ENCODE measurements around the gene ATP13A3.

The ATP13A3 gene

GRCh38 chr3:194390835-194391234 lies 96.0 kb downstream of the ATP13A3 start:
- DNase-seq = no peak

DNA sequence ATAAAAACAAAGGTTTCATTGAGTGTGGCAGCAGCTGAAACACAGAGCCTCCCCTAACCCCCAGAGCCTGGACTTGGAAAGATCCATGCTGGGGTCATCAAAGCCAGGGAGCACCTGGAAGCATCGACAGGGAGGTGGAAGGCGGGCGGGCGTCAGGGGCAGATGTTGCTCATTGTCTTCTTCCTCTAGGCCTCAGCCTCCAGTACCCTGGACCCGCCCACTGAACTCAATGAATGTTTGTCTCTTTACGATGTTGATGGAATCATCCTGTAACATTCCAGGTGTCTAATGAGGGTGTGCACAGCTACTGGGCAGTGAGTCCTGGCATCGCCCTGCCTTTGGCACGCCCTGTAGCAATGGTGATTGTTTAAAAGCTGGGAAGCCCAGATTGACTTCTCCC lies 97.5 kb downstream of the ATP13A3 start:
- DNase-seq = no peak

DNA sequence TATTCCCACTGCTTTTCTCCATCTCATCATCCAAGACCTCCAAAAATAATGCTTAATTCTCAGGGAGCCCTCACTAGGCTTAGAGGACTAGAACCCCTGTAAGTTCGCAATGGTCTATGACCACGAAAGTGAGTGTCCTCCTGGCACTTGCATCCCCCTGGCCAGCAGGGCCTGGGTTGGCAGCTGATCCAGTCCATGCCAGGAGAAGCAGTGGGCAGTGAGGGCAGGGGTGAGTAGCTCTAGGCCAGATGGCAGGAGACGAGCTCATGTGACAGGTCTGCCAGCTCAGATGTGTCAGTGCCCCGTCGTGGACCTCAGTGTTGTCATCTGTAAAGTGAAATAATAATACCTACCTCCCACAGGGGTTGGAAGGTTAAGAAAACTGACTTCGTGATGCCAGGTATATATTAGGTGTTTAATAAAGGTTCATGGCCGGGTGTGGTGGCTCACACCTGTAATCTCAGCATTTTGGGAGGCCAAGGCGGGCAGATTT lies 98.8 kb downstream of the ATP13A3 start:
- no peak for DNase-seq

DNA sequence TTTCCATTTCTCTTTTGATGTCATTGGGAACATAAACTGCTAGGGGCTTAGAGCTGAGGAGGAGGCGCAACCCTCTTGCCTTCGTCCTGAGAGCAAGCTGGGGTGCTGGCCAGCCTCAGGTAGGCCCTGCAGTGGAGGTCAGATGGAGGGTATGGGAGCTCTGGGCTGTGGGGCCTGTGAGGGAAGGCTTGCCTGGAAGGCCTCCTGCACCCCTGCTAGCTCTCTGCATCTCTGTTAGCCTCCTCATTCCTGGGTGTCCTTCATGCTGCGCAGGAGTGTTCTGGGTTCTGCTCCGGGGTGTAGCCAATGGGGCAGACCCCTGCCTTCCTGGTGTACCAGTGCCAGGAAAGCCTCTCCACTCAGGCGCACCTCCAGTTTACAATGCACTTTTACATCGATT lies 99.5 kb downstream of the ATP13A3 start:
- DNase-seq = no peak

- peak; percentile 50 to 78 for DNase-seq
Observed at GRCh38 chr3:194386648-194387047, 100.2 kb downstream of the ATP13A3 start.

DNA sequence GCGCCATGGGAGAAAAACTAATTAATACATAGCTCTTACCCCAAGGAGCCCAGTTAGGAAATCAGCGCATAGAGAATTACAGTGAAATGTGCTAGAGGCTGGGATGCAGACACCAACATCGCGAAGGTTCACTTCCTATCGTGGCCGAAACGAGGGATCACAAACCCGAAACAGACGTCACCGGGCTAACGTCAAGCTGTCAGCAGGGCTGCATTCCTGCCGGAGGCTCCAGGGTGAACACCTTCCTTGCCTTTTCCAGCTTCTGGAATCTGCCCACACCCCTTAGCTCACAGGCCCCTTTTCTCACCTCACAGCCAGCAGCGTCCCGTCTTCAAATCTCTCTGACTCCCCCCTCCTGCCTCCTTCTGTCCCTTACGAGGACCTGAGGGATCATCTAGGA lies 100.7 kb downstream of the ATP13A3 start:
- no peak for DNase-seq

- no peak for DNase-seq
Observed at GRCh38 chr3:194384569-194385001, 102.2 kb downstream of the ATP13A3 start.

DNA sequence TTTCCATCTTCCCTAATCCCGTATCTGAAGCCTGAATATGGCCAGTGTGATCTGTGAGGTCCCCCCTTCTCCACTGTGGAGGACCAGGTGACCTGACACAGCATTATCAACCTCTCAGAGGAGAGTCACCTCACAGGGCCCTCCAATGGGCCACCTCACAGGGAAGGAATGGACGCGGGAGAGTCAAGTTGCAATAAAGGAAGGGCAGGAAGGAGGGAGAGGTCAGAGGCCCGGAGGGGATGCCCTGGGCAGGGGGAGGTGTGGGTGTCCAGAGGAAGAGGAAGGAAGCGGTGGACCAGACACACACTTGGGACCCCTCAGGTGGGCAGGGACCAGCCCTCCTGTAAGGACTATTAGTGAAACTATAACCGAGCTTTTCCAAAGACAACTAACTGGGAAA lies 102.6 kb downstream of the ATP13A3 start:
- DNase-seq = no peak

DNA sequence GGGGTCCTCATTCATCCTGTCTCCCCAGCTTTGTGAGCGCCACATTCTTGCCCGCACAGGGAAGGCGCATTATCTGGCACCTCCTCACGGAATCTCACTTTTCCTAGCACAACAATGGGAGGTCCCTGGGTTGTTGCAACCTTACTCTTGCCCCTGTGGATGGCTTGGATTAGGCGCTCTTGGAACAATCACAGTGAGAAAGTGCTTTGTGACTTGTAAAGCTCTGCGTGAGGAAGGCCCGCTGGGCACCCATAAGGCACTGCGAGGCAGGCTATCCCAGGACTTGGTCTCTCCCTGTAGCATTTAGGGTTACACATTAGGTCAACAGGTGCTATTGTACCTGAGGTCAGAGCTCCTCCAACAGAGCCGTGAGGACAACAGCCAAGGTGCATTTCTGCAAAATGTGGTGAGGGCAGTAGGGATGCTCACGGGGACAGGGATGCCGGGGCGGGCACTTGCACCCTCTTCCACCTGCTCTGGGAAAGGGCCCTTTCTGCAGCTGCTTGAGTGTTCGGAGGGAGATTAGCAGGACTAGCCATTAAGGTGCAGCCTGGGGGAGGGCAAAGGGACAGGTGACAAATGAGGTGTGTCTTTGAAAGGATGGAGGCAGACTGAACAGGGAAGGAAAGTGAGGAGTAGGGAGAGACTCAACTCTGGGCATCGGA lies 103.4 kb downstream of the ATP13A3 start:
- DNase-seq = no peak

- no peak for DNase-seq
Observed at GRCh38 chr3:194382892-194383223, 103.9 kb downstream of the ATP13A3 start.

- DNase-seq = no peak
Observed at GRCh38 chr3:194382196-194382891, 104.5 kb downstream of the ATP13A3 start.

DNA sequence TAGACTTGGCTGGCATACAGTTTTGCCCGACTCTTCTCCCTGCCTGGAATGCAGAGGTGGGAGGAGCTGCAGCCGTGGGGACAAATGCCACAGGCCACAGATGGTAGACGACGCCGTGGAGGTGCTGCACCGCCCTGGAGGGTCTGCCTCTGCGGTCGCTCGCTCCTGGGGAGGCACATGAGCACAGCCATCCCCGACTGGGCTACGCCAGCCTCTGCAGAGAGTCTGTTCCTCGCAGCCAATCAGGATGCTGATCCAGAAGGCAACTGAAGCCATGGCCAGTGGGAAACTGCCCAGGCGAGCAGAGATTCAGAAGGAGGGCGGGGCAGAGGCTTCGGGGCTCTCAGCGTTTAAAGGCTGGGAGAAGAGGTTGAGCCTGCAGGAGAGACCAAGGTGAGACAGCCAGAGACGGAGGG lies 105.3 kb downstream of the ATP13A3 start:
- no peak for DNase-seq

DNA sequence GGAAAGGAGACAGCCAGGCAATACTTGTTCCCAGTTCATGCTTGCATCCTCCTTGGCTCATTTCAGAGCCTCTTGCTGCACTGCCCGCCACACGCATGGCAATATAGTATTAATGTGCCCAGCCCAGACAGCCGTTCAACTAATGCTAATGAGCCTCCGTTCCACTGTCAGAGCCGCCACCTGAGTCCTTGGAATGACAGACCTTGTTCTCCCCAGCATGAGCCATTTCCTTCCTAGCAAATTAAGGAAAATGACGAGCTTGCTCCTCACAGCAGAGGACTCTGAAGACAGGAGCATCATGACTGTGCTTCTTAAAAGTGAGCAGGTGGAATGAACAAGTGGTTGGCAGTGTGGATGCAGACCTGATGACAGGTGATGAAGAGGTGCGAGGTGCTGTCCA lies 106.5 kb downstream of the ATP13A3 start:
- DNase-seq = peak in 1 of 2 experiments; percentile 32

DNA sequence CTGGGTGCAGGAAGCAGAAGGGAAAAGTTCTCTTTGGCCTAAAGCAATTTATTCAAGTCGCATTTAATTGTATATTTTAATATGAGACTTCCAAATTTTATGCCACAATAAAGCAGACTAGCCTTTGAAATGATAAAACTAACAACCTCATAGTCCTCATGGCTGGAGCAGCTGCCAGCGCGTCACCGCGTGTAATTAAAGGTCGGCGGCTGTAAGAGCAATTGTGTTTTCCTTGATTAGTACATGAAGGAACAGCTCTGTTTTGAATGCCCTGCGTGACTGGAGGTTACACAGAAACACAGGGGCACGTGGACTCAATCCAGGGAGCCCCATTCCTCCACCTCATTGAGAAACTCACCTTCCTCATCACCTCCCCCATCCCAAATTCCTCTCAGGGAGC lies 107.2 kb downstream of the ATP13A3 start:
- DNase-seq = peak; percentile 43 to 79

DNA sequence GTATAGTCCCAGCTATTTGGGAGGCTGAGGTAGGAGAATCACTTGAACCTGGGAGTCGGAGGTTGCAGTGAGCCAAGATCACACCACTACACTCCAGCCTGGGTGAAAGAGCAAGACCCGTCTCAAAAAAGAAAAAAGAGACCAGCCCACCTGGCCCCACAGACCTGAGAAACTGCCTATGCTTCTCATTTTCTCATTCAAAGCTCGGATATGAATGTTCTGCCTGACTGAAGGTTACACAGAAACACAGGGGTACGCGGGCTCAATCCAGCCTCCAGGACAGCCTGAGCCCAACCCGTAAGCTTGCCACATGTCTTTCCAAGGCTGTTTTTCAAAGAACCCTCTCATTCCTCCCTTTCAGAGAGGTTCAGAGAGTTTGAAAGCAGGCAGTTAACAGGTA lies 107.6 kb downstream of the ATP13A3 start:
- no peak for DNase-seq

DNA sequence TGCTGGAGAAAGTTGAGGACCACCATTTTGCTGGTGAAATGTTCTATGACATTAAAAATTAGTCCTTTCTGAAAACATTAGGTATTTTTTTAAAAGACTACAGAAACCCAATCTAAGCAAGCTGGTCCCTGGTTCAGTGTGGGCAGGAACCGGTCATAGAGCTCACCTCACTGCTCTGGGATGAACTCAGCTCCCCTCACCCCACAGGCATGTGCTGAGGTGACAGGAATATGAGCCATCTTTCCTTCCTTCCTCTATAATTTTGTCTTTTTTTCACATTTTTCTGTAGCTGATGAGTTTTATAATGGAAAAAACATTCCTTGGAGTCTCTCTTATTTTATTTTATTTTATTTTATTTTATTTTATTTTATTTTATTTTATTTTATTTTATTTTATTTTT lies 109.1 kb downstream of the ATP13A3 start:
- no peak for DNase-seq

- DNase-seq = no peak
Observed at GRCh38 chr3:194376241-194376560, 110.6 kb downstream of the ATP13A3 start.

- DNase-seq = peak in 1 of 2 experiments; percentile 58
Observed at GRCh38 chr3:194375473-194376240, 111.1 kb downstream of the ATP13A3 start.

GRCh38 chr3:194374935-194375334 lies 111.9 kb downstream of the ATP13A3 start:
- no peak for DNase-seq

- DNase-seq = no peak
Observed at GRCh38 chr3:194373899-194374298, 112.9 kb downstream of the ATP13A3 start.

GRCh38 chr3:194373028-194373427 lies 113.8 kb downstream of the ATP13A3 start:
- no peak for DNase-seq

GRCh38 chr3:194370753-194371152 lies 116.0 kb downstream of the ATP13A3 start:
- DNase-seq = no peak

DNA sequence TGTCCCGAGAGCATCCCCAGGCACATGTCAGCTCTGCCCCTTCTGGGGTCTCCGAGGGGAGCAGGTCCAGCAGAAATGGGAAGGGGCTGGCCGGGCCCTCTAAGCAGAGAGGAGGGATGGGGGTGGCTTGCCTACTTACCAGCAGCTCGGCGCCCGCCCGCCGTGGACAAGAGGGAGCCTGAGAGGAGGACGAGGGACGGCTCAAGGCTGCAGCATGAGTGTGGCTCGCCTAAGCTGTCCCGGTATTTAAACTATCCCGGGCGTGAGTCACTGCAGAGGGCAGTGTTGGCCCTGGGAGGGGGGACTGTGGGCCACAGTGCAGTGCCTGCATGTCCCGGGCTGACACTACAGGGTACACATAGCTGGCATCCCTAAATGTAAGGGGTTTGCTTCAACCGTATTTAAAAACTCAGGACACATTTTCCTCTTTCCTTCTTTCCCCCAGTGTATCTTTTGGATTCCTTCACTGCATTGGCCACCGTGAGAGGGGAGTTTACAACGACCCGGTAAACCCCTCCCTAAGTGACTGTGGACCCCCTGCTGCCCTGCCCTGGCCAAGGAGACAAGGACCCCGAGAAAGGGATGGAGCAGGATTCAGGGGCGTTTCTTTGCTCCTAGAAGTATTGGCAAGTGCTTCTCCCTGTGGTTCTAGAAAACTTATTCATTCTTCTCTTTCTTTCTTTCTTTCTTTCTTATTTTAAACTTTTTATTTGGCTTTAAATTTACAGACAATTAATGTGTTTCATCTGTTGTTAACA lies 117.1 kb downstream of the ATP13A3 start, which contains the start of gene LRRC15:
LRRC15 (minus strand) TSS at position 222 of the 758 bp plus-strand sequence. CDS start 8,700 bp downstream, outside the sequence.
- no peak for DNase-seq
